IPS-NIHi7 (cell line): ENCODE measurements around the gene HPX.

Experiments
- DNase-seq: peaks from one replicate; pipeline ENCODE4 v3.0.0; 2012; ENCODE audit warnings: mixed read lengths; ENCODE audit errors: extremely low spot score

The HPX gene

GRCh38 chr11:6390718-6391469, 49.9 kb downstream of the HPX start:
- DNase-seq: no peak

GRCh38 chr11:6389905-6390717, 50.7 kb downstream of the HPX start, which contains the start of gene SMPD1:
TSS of gene SMPD1 (plus strand) at chr11:6390474. CDS start at chr11:6390599, 125 bp downstream.
- peak; percentile 93 for DNase-seq

GRCh38 chr11:6388748-6389147, 52.0 kb downstream of the HPX start:
- DNase-seq: no peak

DNA sequence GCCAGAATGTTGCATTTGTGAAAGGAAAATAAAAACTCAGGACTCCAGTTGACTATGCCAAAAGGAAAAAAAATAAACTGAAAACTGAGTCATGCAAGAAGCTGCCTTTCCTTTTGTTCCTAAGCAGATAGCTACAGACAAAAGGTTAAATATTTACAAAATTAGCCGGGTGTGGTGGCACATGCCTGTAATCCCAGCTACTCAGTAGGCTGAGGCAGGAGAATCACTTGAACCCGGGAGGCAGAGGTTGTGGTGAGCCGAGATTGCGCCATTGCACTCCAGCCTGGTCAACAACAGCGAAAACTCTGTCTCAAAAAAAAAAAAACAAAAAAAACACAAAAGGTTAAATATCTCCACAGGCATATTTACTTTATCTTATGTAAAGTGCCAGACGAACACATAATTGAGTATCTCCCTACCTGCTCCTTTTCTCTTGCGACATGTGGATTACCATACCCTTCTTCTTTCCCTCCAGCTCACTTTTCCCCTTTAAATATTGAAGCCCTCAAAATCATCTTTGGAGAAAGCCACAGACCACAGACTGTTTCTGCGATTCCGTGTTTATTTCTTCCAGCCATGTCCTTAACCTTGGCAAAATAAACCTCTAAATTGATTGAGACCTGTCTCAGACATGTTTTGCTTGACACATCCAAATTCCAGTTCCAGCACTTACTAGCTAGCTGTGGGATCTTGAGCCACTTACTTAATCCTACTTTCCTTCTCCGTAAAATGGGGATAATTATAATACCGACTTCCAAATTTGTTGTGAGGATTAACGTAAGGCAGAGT, 52.8 kb downstream of the HPX start:
- no peak for DNase-seq

GRCh38 chr11:6385046-6385777, 55.6 kb downstream of the HPX start:
- no peak for DNase-seq
